PFSK-1 (cell line): ENCODE measurements around the gene PTP4A2.

ENCODE experiments used
- POLR2AphosphoS5 ChIP-seq: IDR thresholded peaks from 2 replicates; pipeline ENCODE4 v1.6.1; 2012; ENCODE audit warnings: low read depth, mild to moderate bottlenecking, control low read depth, low read length, moderate library complexity
- SIN3A ChIP-seq: IDR thresholded peaks from 2 replicates; pipeline ENCODE4 v1.6.1; 2012; ENCODE audit warnings: mild to moderate bottlenecking, low read length, moderate library complexity, borderline replicate concordance; ENCODE audit not compliant: insufficient read depth
- TAF1 ChIP-seq: IDR thresholded peaks from 2 replicates; pipeline ENCODE4 v1.6.1; 2012; ENCODE audit warnings: low read length, control low read depth, borderline replicate concordance; ENCODE audit not compliant: insufficient read depth
- TF ChIP-seq, protein P1 (sequence below), 2 experiments: IDR thresholded peaks; 2 replicates each; pipeline versions ENCODE4 v1.6.1 to v1.8.0; 2011 to 2012; ENCODE audit warnings: low read depth in 2 of 2, low read length in 2 of 2, control low read depth in 1 of 2, inconsistent platforms in 1 of 2, mild to moderate bottlenecking in 1 of 2, moderate library complexity in 1 of 2; ENCODE audit not compliant: insufficient read depth in 1 of 2

DNA sequence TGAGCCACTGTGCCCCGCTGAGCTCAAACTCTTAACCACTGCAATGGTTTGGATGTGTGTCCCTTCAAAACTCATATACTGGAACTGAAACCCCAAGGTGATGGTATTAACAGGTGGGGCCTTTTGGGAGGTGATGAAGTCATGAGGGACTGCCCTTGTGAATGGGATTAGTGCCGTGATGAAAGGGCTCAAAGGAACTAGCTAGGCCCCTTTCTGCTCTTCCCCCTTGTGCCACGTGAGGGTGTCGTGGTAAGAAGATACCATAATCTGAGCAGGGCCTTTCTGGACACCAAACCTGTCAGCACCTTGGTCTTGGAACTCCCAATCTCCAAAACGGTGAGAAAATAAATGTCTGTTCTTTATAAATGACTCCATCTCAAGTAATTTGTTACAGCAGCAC lies 76.8 kb downstream of the PTP4A2 start:
- TF ChIP-seq POLR2AphosphoS5 (no peak), SIN3A (no peak), TAF1 (no peak)
- TF ChIP-seq, protein P1, sequence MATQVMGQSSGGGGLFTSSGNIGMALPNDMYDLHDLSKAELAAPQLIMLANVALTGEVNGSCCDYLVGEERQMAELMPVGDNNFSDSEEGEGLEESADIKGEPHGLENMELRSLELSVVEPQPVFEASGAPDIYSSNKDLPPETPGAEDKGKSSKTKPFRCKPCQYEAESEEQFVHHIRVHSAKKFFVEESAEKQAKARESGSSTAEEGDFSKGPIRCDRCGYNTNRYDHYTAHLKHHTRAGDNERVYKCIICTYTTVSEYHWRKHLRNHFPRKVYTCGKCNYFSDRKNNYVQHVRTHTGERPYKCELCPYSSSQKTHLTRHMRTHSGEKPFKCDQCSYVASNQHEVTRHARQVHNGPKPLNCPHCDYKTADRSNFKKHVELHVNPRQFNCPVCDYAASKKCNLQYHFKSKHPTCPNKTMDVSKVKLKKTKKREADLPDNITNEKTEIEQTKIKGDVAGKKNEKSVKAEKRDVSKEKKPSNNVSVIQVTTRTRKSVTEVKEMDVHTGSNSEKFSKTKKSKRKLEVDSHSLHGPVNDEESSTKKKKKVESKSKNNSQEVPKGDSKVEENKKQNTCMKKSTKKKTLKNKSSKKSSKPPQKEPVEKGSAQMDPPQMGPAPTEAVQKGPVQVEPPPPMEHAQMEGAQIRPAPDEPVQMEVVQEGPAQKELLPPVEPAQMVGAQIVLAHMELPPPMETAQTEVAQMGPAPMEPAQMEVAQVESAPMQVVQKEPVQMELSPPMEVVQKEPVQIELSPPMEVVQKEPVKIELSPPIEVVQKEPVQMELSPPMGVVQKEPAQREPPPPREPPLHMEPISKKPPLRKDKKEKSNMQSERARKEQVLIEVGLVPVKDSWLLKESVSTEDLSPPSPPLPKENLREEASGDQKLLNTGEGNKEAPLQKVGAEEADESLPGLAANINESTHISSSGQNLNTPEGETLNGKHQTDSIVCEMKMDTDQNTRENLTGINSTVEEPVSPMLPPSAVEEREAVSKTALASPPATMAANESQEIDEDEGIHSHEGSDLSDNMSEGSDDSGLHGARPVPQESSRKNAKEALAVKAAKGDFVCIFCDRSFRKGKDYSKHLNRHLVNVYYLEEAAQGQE (IDR thresholded peaks at IDR 0.05; ENCODE audit: insufficient read depth in 1 of 2, low read depth in 2 of 2, low read length in 2 of 2), result no peak
